Choroid plexus epithelial cell (primary cell): ENCODE results near the gene TLR10.
"Not testable (repeated sequence)": the region's sequence is repeated elsewhere in the genome, so short reads cannot be mapped to it uniquely, and the experiment has no call there.

Experiments used
- DNase-seq: peaks from one replicate; pipeline ENCODE4 v3.0.0-alpha.2; 2010; ENCODE audit warnings: low read depth
- H3K4me3 ChIP-seq: 2 replicates; pipeline ENCODE4 v1.5.1; 2011; ENCODE audit warnings: low read depth, mild to moderate bottlenecking, control low read depth, low read length, moderate library complexity
- CTCF ChIP-seq: conservative IDR thresholded peaks from 2 replicates; pipeline ENCODE4 v1.5.1; 2011; ENCODE audit warnings: low read depth, mild to moderate bottlenecking, control low read depth, inconsistent platforms, low read length, moderate library complexity

Gene TLR10

GRCh38 chr4:38784141-38784540 lies 1.4 kb upstream of the TLR10 start:
- TF ChIP-seq CTCF, result no peak
- no peak overlapping the region for H3K4me3 ChIP-seq
- DNase-seq, result no peak

GRCh38 chr4:38783109-38783460 lies 295 bp upstream of the TLR10 start:
- no peak for DNase-seq
- no peak for TF ChIP-seq CTCF
- no peak overlapping the region for H3K4me3 ChIP-seq

- H3K4me3 ChIP-seq, result no peak overlapping the region
- no peak for TF ChIP-seq CTCF
- no peak for DNase-seq
These were observed 932 bp downstream of the TLR10 start for GRCh38 chr4:38781854-38782261.

GRCh38 chr4:38780833-38781484 lies 1.8 kb downstream of the TLR10 start:
- DNase-seq, result no peak
- TF ChIP-seq CTCF, result no peak
- no peak overlapping the region for H3K4me3 ChIP-seq

- TF ChIP-seq CTCF, result no peak
- H3K4me3 ChIP-seq, result no peak overlapping the region
- no peak for DNase-seq
These were observed 3.0 kb downstream of the TLR10 start for GRCh38 chr4:38779790-38780189.

GRCh38 chr4:38777925-38778324 lies 4.9 kb downstream of the TLR10 start:
- not testable (repeated sequence) for H3K4me3 ChIP-seq, DNase-seq

- TF ChIP-seq CTCF, result no peak
- H3K4me3 ChIP-seq, result no peak overlapping the region
- DNase-seq, result no peak
These were observed 7.5 kb downstream of the TLR10 start for GRCh38 chr4:38775326-38775725.
